Measurements from ENCODE around the gene TMEM164.

The TMEM164 gene

GRCh38 chrX:110042496-110042895 lies 39.6 kb downstream of the TMEM164 start:
- peak; percentile 78 for DNase-seq

- DNase-seq = peak; percentile 71
Measured at GRCh38 chrX:110043506-110043905, 40.6 kb downstream of the TMEM164 start.

GRCh38 chrX:110044346-110045249 lies 41.7 kb downstream of the TMEM164 start:
- peak; percentile 43 for DNase-seq

GRCh38 chrX:110045421-110045820 lies 42.5 kb downstream of the TMEM164 start:
- DNase-seq = no peak

DNA sequence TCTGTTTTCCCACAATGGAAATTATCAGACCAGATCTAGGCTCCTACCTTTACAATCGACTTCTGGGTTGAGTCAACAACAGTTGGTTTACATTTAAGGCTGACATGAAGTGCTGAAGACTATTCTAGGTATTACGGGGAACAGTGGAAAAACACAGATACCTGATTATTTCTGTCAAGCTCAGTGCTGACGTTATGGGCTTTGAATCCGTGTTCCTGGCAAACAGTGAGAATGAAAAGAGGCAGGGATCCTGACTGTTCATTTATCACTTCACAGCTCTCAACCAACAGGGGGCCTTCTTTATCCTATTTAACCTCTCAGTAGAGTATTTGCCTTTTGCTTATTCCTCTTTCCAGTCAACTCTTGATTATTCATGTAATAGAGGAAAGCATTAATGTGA lies 43.1 kb downstream of the TMEM164 start:
- DNase-seq = peak; percentile 17

DNA sequence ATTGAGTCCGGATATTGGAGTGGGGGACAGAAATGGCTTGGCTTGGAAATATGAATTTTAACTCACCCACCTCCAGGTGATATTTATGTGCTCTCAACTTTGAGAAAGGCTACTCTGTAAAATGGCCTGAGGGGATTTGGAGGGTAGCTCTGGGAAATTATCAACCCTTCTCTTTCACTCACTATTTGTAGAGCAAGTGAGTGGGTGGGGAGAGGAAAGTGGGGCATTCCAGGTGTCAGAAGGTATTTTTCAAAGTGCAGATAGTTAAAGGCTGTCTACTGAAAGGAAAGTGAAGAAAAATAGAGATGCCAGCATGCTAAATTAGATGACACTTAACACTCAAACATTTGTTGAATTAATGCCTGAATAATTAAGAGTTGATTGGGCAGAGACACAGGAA lies 44.1 kb downstream of the TMEM164 start:
- DNase-seq = no peak

- DNase-seq = no peak
Measured at GRCh38 chrX:110049096-110049495, 46.2 kb downstream of the TMEM164 start.

DNA sequence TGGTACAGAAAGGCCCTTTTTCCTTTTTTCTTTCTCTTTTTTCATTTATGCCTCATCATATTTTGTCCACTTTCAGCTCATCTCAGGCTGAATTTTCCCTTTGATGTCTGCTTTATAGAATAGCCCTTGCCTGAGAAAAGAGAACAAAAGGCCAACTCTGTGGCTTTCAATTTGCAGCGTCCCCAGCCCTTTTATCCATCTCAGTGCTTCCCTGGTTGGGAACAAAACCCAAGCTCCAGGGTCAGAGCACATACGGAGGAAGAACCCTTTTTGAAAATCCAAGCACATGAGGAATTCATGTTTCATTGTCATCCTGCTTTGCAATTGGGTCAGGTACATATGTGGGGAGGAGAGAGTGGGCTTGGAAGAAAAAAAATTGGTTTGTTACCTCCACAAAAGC lies 47.5 kb downstream of the TMEM164 start:
- no peak for DNase-seq

DNA sequence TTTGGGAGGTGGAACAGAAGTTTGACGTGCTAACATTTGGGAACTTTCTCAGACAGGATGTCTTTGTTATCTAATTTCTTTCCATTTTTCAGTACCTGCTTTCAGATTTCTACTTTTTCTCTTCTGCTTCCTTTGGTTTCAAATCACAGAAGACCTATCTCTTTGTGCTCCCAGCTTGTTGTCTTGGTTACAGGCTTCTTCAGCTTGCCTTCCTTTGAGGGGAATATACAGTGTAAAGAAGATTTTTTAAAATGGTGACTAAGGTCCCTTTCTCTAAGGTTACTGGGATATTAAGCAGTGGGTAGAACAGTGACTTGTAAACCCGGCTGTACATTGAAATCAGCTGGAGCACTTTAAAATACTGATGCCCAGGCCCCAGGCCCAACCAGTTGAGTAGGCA lies 48.0 kb downstream of the TMEM164 start:
- DNase-seq = no peak

- no peak for DNase-seq
Measured at GRCh38 chrX:110051559-110051958, 48.6 kb downstream of the TMEM164 start.

- DNase-seq = no peak
Measured at GRCh38 chrX:110052303-110052702, 49.4 kb downstream of the TMEM164 start.

DNA sequence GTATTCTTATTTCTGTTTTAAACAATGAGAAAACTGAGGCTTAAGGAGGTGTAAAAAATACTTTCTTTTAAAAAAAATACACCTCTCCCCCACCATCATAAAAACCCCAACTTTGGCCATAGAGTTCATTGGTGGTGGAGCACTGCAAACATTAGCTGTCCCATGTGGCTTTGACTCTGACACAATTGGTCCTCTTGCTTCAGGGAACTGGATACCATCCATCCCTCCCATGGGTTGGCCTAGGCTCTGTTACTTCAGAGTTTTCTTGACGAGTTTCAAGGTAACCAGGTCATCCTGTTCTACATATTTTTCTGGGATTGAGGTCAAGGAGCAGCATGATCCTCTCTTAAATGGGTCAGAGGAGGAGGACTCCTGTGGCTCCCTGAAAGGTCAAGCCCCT lies 50.5 kb downstream of the TMEM164 start:
- no peak for DNase-seq

- DNase-seq = no peak
Measured at GRCh38 chrX:110055616-110056015, 52.7 kb downstream of the TMEM164 start.

- no peak for DNase-seq
Measured at GRCh38 chrX:110056419-110056818, 53.5 kb downstream of the TMEM164 start.

- no peak for DNase-seq
Measured at GRCh38 chrX:110059410-110059809, 56.5 kb downstream of the TMEM164 start.

DNA sequence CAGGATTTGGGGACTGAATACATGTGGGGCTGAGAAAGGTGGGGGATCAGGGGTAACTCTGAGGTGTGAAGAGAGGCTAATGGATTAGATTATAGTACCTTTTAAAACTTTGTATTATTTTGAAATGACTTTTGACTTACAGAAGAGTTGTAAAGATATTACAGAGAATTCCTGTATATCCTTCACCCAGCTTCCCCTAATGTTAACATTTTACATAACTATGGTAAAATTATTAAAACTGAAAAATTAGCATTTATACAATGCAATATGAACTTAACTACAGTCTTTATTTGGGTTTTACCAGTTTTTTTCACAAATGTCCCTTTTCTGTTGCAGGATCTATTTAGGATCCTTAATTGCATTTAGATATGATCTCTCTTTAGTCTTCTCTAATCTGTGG lies 57.4 kb downstream of the TMEM164 start:
- no peak for DNase-seq

GRCh38 chrX:110060846-110061537 lies 58.1 kb downstream of the TMEM164 start:
- DNase-seq = peak; percentile 66

GRCh38 chrX:110062919-110063318 lies 60.0 kb downstream of the TMEM164 start:
- DNase-seq = no peak

GRCh38 chrX:110066488-110067225 lies 63.7 kb downstream of the TMEM164 start:
- no peak for DNase-seq

GRCh38 chrX:110070970-110071369 lies 68.1 kb downstream of the TMEM164 start:
- no peak for DNase-seq

DNA sequence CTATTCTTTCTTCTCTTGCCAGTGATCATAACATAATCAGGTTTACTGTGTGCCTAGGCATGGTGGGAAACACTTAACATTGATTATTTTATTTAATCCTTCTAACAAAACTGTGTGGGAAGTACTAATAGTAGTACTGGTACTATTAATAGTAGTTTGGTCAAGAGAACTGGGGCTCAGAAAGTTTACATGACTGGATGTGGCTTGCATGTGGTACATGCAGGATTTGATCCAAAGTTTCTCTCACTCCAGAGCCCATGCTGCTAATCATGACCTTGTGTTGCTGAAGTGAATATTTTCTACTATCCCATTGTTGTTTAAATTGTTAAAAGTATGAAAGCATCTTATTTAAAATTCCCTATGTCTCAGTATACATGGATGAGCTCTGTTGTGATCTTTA lies 78.4 kb downstream of the TMEM164 start:
- no peak for DNase-seq

DNA sequence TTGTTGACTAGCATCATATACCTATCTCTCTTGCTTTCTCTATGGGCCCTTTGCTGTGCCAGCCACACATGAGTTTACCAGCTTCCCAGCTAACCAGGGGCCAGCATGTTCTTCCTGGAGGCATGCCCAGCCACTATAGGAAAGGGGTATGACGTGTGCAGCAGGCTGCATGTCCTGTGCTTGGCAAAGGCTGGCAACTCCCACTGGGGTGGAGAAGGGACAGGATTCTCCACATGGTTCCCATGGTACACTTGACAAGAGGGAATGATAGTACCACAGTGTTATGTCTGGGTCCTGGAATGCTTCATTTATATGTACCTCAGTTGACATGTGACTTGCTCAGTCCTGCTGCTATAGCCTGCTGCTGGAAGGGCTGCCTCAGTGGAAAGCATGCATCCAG lies 78.8 kb downstream of the TMEM164 start:
- no peak for DNase-seq

DNA sequence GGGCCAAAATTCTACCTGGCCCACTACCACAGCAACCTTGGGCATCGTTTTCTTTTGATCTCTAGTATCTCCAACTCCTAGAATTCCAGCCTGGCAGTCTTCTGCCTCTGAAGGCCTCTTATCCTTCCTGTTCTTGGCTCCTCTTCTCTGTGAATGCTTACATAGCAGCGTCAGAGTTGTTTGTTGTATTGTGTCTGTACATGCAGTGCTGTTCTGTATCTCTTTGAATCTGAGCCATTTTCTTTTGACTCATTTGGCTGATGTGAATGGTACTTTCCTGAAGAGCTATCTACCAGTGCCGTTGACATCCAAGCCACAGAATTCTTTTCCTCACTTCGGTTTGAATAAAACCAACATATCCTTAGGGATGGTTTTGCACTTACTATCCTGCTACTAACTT lies 79.2 kb downstream of the TMEM164 start:
- no peak for DNase-seq

Measured in inflammatory macrophage treated with lipopolysaccharide for 4 hours (primary cell).